Measurements from ENCODE around the gene E2F2.

The E2F2 gene

DNA sequence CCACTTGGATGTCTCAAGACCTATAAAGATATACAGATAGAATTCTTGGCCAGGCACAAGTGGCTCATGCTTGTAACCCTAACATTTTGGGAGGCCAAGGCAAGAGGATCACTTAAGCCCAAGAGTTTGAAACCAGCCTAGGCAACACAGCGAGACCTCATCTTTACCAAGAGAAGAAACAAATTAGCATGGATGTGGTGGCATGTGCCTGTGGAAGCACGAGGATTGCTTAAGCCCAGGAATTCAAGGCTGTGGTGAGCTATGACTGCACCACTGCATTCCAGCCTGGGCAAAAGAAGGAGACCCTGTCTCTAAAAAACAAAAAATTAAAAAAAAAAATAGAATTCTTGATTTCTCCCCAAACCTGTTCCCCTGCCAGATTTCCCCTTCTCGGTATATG lies 55.4 kb downstream of the E2F2 start:
- no peak for DNase-seq (ENCODE audit: low spot score)
- in situ Hi-C loops (cut with MboI; ENCODE audit: low pct_unique_long_range_greater_than_20kb, low sequenced_read_pairs, unreplicated experiment): no loop called here
- TF ChIP-seq, protein P1, sequence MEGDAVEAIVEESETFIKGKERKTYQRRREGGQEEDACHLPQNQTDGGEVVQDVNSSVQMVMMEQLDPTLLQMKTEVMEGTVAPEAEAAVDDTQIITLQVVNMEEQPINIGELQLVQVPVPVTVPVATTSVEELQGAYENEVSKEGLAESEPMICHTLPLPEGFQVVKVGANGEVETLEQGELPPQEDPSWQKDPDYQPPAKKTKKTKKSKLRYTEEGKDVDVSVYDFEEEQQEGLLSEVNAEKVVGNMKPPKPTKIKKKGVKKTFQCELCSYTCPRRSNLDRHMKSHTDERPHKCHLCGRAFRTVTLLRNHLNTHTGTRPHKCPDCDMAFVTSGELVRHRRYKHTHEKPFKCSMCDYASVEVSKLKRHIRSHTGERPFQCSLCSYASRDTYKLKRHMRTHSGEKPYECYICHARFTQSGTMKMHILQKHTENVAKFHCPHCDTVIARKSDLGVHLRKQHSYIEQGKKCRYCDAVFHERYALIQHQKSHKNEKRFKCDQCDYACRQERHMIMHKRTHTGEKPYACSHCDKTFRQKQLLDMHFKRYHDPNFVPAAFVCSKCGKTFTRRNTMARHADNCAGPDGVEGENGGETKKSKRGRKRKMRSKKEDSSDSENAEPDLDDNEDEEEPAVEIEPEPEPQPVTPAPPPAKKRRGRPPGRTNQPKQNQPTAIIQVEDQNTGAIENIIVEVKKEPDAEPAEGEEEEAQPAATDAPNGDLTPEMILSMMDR (IDR thresholded peaks at IDR 0.05; ENCODE audit: extremely low read depth, insufficient read depth, missing control alignments): no peak

DNA sequence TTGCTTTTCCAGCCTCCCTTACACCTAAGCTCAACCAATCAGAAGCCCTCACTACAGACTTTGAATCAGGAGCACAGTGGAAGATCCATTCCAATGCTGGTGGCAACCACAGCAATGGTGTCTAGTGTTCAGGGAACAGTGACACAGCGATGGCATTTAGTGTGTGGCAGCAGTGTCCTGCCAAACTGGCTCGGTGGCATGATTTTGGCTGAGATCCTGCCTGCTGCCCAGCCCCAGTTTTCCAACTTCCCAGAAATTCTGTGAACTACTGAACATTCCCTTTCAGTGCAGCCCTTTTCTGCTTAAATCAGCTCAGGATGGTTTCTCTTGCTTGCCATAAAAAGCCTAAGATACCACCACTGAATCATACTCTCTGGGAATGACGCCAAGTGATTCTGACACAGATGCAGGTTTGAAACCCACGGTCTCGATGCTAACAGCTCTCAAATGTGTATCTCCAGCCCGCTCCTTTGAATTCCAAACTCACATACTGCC lies 55.9 kb downstream of the E2F2 start:
- in situ Hi-C loops (cut with MboI; ENCODE audit: low pct_unique_long_range_greater_than_20kb, low sequenced_read_pairs, unreplicated experiment): no loop called here
- TF ChIP-seq, protein P1 (IDR thresholded peaks at IDR 0.05; ENCODE audit: extremely low read depth, insufficient read depth, missing control alignments): no peak
- DNase-seq (ENCODE audit: low spot score): no peak

DNA sequence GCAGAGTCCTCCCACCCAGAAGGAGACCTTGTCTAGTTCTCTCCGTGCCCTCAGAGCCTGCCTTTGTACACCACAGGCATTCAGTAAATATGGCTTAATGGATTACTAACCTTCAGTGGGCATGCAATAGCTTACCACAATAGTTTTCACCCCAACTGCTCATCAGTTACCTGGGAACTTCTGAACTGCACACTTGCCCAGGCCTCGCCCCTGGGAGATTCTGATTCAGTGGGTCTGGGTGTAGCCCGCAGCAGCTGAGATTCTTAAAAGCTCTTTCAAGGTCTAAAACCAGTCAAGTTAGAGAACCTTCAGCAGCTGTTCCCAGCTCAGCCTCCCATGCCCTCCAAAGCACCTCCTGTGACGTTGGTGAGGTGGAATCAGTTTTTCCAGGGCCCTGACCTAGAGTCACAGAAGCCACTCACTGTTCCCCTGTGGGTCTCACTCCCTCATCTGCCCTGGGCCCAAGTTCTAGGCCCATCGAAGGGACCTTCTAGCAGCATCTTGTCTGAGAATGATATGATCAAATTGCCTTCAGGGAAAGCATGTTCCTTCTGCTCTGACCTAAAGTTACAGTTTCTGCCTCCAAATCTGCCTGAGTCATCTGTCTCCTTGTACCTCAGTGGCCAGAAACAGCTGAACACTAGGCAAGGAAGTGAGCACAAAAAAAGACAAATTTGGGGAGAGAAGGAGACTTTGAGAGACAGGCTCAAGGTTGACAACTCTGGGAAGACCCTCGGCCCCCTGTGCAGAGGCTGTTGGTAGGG lies 57.8 kb downstream of the E2F2 start:
- TF ChIP-seq, protein P1 (IDR thresholded peaks at IDR 0.05; ENCODE audit: extremely low read depth, insufficient read depth, missing control alignments): no peak
- no peak for DNase-seq (ENCODE audit: low spot score)
- in situ Hi-C loops (cut with MboI; ENCODE audit: low pct_unique_long_range_greater_than_20kb, low sequenced_read_pairs, unreplicated experiment): no loop called here

DNA sequence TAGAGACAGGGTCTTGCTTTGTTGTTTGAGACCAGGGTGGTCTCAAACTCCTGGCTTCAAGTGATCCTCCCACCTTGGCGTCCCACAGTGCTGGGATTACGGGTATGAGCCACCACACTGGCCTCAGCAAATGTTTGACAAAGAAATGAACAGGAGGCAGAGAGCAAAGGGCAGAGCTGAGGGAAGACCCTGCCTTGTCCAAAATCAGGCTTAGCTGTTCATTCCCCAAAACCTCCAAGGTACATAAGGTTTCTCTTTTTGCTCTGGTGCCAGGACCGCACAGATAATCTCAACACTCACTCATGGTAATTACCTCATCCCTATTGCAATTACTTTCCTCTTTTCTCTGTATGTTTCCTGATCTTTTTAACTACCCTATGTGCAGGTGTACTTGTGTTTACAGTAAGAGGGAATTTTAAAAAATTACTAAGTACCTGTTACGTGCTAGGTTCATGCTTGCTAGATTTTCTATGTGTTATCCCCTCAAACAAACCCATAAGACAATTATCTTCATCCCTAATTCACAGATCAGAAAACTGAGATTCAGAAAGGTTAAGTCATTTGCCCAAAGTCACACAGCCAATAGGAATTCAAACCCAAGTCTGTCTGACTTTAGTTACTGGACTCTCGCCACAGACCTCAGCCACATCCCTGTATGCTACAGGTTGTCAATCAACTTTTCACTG lies 58.5 kb downstream of the E2F2 start:
- in situ Hi-C loops (cut with MboI; ENCODE audit: low pct_unique_long_range_greater_than_20kb, low sequenced_read_pairs, unreplicated experiment): no loop called here
- DNase-seq (ENCODE audit: low spot score): no peak

DNA sequence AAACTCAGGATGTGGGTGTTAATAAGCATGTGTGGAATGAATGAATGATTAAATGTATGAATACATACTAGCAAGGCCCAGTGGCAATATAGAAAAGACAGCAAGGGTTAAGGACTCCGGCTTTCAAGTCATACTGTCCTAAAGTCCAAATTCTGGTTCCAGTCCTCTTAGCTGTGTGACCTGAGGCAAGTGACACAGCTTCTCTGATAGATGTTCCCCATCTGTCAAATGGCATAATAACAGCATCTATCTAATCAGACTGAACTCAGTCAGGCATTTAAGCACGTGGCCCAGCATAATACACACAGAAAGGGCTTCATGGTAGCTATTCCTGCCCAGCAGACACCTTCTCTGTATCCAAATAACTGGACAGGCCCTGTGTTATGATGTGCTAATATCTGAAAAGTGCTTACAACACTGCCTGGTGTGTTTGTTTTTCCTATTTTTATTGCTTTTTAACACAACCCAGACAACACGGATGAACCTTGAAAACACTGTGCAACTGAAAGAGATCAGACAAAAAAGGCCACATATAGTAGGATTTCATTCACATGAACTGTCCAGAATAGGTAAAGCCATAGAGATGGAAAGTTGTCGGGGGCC lies 59.5 kb downstream of the E2F2 start:
- in situ Hi-C loops (cut with MboI; ENCODE audit: low pct_unique_long_range_greater_than_20kb, low sequenced_read_pairs, unreplicated experiment): no loop called here
- TF ChIP-seq, protein P1 (IDR thresholded peaks at IDR 0.05; ENCODE audit: extremely low read depth, insufficient read depth, missing control alignments): no peak
- DNase-seq (ENCODE audit: low spot score): no peak

More for the DNA sequence above, 58.5 kb downstream of the E2F2 start:
- TF ChIP-seq, protein P1 (IDR thresholded peaks at IDR 0.05; ENCODE audit: extremely low read depth, insufficient read depth, missing control alignments): no peak

DNA sequence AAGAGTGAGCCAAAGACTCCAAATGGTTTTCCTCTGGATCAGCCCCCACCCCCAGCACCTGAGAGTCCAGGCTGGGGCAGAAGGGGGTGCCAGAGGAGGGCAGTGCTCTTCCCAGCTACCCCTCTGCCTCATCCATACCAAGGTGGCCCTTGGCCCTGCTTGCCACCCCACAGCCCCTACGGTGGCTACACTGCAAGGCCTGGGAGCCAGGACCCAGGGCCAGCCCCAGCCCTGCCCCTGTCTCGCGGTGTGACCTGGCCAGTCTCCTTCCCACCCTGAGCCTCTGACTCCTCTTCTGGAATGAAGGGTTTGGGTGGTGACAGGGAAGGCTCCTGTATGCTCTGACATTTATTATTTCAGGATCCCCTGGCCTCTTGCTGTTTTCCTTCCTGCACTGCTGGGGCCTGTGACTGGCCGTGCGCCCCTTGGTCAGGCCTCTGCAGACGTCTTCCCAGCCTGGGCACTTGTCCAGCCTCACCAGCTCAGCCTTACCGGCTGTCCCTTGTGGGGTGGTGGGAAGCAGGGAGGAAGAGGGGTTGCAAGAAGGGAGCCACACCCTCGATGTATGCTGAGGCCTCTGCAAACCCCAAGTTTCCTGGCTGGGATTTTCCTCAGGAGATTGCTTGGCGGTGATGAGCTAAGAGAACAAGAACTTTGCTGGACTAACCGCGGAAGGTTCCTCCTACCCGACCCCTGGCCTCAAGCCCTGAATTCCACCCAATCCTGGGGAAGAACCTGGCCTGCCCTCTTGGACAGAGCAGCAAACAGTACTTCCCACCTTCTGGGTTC lies 60.6 kb downstream of the E2F2 start:
- DNase-seq (ENCODE audit: low spot score): no peak
- TF ChIP-seq, protein P1 (IDR thresholded peaks at IDR 0.05; ENCODE audit: extremely low read depth, insufficient read depth, missing control alignments): no peak
- in situ Hi-C loops (cut with MboI; ENCODE audit: low pct_unique_long_range_greater_than_20kb, low sequenced_read_pairs, unreplicated experiment): no loop called here

Measured in GM13977 (cell line).